Mucosa of stomach (tissue), 1 donor: ENCODE results near the gene COL28A1.

Experiments used
- H3K27me3 ChIP-seq: one replicate; pipeline ENCODE4 v1.7.0; 2013; ENCODE audit warnings: mild to moderate bottlenecking, low read length; ENCODE audit not compliant: control insufficient read depth, insufficient read depth
- H3K36me3 ChIP-seq: one replicate; pipeline ENCODE4 v1.7.0; 2013; ENCODE audit warnings: low read length; ENCODE audit not compliant: control insufficient read depth, insufficient read depth
- H3K4me1 ChIP-seq: one replicate; pipeline ENCODE4 v1.7.0; 2013; ENCODE audit warnings: mild to moderate bottlenecking, low read length; ENCODE audit not compliant: control insufficient read depth, insufficient read depth
- H3K4me3 ChIP-seq: one replicate; pipeline ENCODE4 v1.7.0; 2013; ENCODE audit warnings: low read length
- H3K9ac ChIP-seq: one replicate; pipeline ENCODE4 v1.7.0; 2013; ENCODE audit warnings: mild to moderate bottlenecking, low read length, moderate library complexity
- H3K9me3 ChIP-seq: one replicate; pipeline ENCODE4 v1.7.0; 2013; ENCODE audit warnings: mild to moderate bottlenecking, low read length, moderate library complexity; ENCODE audit not compliant: control insufficient read depth
- donor health status: Pancreatic carcinoma.

The COL28A1 gene

GRCh38 chr7:7535691-7536090 lies at the start of gene COL28A1:
Gene COL28A1 (minus strand): TSS chr7:7535873. CDS start chr7:7532875, 2,998 bp downstream.
- Histone ChIP-seq H3K9me3 (no peaks in the 10 kb centered on the region), H3K9ac (no peak within 1 kb of the TSS), H3K36me3 (no peaks in the 10 kb centered on the region), H3K4me1 (no peaks in the 10 kb centered on the region), H3K4me3 (no peak within 1 kb of the TSS), H3K27me3 (no peaks in the 10 kb centered on the region)

GRCh38 chr7:7584653-7585052 lies 49.0 kb upstream of the COL28A1 start:
- H3K27me3 ChIP-seq: no peaks in the 10 kb centered on the region

GRCh38 chr7:7583731-7584130 lies 48.1 kb upstream of the COL28A1 start:
- Histone ChIP-seq H3K4me3 (no peak overlapping the region), H3K9me3 (no peaks in the 10 kb centered on the region), H3K27me3 (no peaks in the 10 kb centered on the region), H3K36me3 (no peaks in the 10 kb centered on the region), H3K4me1 (no peaks in the 10 kb centered on the region), H3K9ac (no peak overlapping the region)

More at GRCh38 chr7:7584653-7585052, 49.0 kb upstream of the COL28A1 start:
- H3K36me3 ChIP-seq: no peaks in the 10 kb centered on the region
- no peaks in the 10 kb centered on the region for H3K4me1 ChIP-seq
- H3K4me3 ChIP-seq: no peak overlapping the region
- H3K9me3 ChIP-seq: no peaks in the 10 kb centered on the region
- H3K9ac ChIP-seq: no peak overlapping the region

DNA sequence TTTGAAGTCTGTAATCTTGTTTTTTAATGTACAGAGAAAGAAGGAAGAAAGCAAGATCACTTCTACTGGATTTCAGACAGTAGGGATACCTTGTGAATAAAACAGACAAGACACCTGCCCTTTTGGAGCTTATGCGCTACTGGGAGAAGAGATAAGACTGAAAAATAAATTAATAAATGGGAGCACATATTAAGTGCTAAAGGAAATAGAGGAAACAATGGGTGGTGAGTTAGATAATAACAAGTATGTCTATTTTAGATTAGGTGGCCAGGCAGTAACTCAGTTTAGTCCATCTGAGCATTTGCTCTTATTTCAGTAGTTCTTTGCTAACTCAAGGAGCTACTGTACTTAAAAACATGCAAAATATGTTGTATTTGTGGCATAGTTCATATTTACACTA lies 46.9 kb upstream of the COL28A1 start:
- Histone ChIP-seq H3K4me3 (no peak overlapping the region), H3K4me1 (no peaks in the 10 kb centered on the region), H3K36me3 (no peaks in the 10 kb centered on the region), H3K27me3 (no peaks in the 10 kb centered on the region), H3K9me3 (no peaks in the 10 kb centered on the region), H3K9ac (no peak overlapping the region)

GRCh38 chr7:7581531-7582179 lies 46.0 kb upstream of the COL28A1 start:
- no peaks in the 10 kb centered on the region for H3K27me3 ChIP-seq
- no peaks in the 10 kb centered on the region for H3K9me3 ChIP-seq
- no peak overlapping the region for H3K9ac ChIP-seq
- H3K4me3 ChIP-seq: no peak overlapping the region
- H3K36me3 ChIP-seq: no peaks in the 10 kb centered on the region
- no peaks in the 10 kb centered on the region for H3K4me1 ChIP-seq

GRCh38 chr7:7579638-7580037 lies 44.0 kb upstream of the COL28A1 start:
- no peaks in the 10 kb centered on the region for H3K27me3 ChIP-seq
- H3K9ac ChIP-seq: no peak overlapping the region
- no peaks in the 10 kb centered on the region for H3K4me1 ChIP-seq
- H3K9me3 ChIP-seq: no peaks in the 10 kb centered on the region
- no peaks in the 10 kb centered on the region for H3K36me3 ChIP-seq
- no peak overlapping the region for H3K4me3 ChIP-seq

- no peaks in the 10 kb centered on the region for H3K4me1 ChIP-seq
- no peaks in the 10 kb centered on the region for H3K27me3 ChIP-seq
- no peak overlapping the region for H3K4me3 ChIP-seq
- H3K9me3 ChIP-seq: no peaks in the 10 kb centered on the region
- no peak overlapping the region for H3K9ac ChIP-seq
- peaks cover 5% of the 10 kb centered on the region for H3K36me3 ChIP-seq
Measured at GRCh38 chr7:7577888-7578287, 42.2 kb upstream of the COL28A1 start.

GRCh38 chr7:7576344-7576743 lies 40.7 kb upstream of the COL28A1 start:
- Histone ChIP-seq H3K9ac (no peak overlapping the region), H3K4me1 (no peaks in the 10 kb centered on the region), H3K4me3 (no peak overlapping the region), H3K36me3 (peaks cover 7% of the 10 kb centered on the region), H3K27me3 (no peaks in the 10 kb centered on the region), H3K9me3 (no peaks in the 10 kb centered on the region)

- no peak overlapping the region for H3K9ac ChIP-seq
- peaks cover 7% of the 10 kb centered on the region for H3K36me3 ChIP-seq
- no peaks in the 10 kb centered on the region for H3K27me3 ChIP-seq
- H3K4me3 ChIP-seq: no peak overlapping the region
- peaks cover 5% of the 10 kb centered on the region for H3K4me1 ChIP-seq
- H3K9me3 ChIP-seq: no peaks in the 10 kb centered on the region
Measured at GRCh38 chr7:7573701-7574100, 38.0 kb upstream of the COL28A1 start.

- Histone ChIP-seq H3K4me1 (peaks cover 6% of the 10 kb centered on the region), H3K9me3 (no peaks in the 10 kb centered on the region), H3K4me3 (no peak overlapping the region), H3K27me3 (no peaks in the 10 kb centered on the region), H3K36me3 (peaks cover 7% of the 10 kb centered on the region), H3K9ac (no peak overlapping the region)
Measured at GRCh38 chr7:7570584-7570983, 34.9 kb upstream of the COL28A1 start.

- Histone ChIP-seq H3K9ac (no peak overlapping the region), H3K27me3 (no peaks in the 10 kb centered on the region), H3K4me1 (peaks cover 11% of the 10 kb centered on the region), H3K36me3 (peaks cover 7% of the 10 kb centered on the region), H3K9me3 (no peaks in the 10 kb centered on the region), H3K4me3 (no peak overlapping the region)
Measured at GRCh38 chr7:7569615-7570014, 33.9 kb upstream of the COL28A1 start.

DNA sequence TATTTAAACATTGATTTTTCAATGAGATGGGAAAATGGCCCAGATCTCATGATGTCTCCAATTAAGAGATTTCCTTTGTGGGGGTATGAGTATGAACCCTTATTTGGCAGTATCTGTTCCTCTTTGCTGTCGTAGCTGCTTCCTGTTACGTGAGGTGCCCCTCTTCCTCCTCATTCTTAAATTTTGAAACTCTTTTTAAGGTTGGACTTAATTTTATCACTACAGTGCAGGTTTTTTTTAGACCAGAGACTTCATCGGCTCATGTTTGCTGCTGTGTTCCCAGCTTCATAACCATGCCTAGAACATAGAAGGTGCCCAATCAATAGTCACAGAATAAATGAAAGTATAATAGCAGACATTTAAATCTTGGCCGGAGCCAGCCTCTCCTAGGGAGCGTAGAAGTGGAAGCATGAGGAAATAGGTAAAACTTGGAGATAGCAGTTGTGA lies 33.4 kb upstream of the COL28A1 start:
- Histone ChIP-seq H3K27me3 (no peaks in the 10 kb centered on the region), H3K36me3 (peaks cover 7% of the 10 kb centered on the region), H3K4me3 (no peak overlapping the region), H3K9me3 (no peaks in the 10 kb centered on the region), H3K4me1 (peaks cover 12% of the 10 kb centered on the region), H3K9ac (no peak overlapping the region)

GRCh38 chr7:7568553-7568952 lies 32.9 kb upstream of the COL28A1 start:
- no peak overlapping the region for H3K4me3 ChIP-seq
- peaks cover 7% of the 10 kb centered on the region for H3K36me3 ChIP-seq
- no peaks in the 10 kb centered on the region for H3K9me3 ChIP-seq
- no peak overlapping the region for H3K9ac ChIP-seq
- peaks cover 18% of the 10 kb centered on the region for H3K4me1 ChIP-seq
- H3K27me3 ChIP-seq: no peaks in the 10 kb centered on the region
